Esophagus muscularis mucosa (tissue), 4 donors: ENCODE results near the gene RAD51C. TPM values are rescaled to one million over a fixed set of nuclear protein-coding genes. Genes with fewer than 3 reads are reported as not detected.

ENCODE experiments used
- DNase-seq: peaks from one replicate; pipeline ENCODE4 v3.0.0-alpha.2; 2017; ENCODE audit errors: extremely low spot score
- H3K27ac ChIP-seq, 4 donors: fragments of 200-600 bp; sonication (generic); replicated peaks in 1 of 4; 1 replicate in 3 of 4; 2 replicates in 1 of 4; pipeline ENCODE4 v1.5.1; 2016 to 2019; ENCODE audit warnings: mild to moderate bottlenecking in 1 of 4
- H3K27me3 ChIP-seq, 4 donors: fragments of 200-600 bp; sonication (generic); one replicate each; pipeline versions ENCODE4 v1.5.1 to v1.6.0; 2016 to 2019
- H3K36me3 ChIP-seq, 4 donors: fragments of 200-600 bp; sonication (generic); one replicate each; pipeline ENCODE4 v1.5.1; 2016 to 2019
- H3K4me1 ChIP-seq, 4 donors: fragments of 200-600 bp; sonication (generic); one replicate each; pipeline ENCODE4 v1.5.1; 2016 to 2019
- H3K4me3 ChIP-seq, 4 donors: fragments of 200-600 bp; sonication (generic); 1 replicate in 2 of 4; 2 replicates in 2 of 4; pipeline ENCODE4 v1.5.1; 2016 to 2019; ENCODE audit warnings: mild to moderate bottlenecking in 4 of 4, moderate library complexity in 1 of 4
- H3K9me3 ChIP-seq, 4 donors: fragments of 200-600 bp; sonication (generic); 1 replicate in 3 of 4; 2 replicates in 1 of 4; pipeline ENCODE4 v1.5.1; 2016 to 2019
- CTCF ChIP-seq, 3 experiments: fragments of 200-600 bp in 2 of 3; fragments of 450-650 bp in 1 of 3; sonication (generic) in 2 of 3; IDR thresholded peaks; one replicate each; pipeline ENCODE4 v1.5.1; 2017 to 2019; ENCODE audit warnings: antibody characterized with exemption in 3 of 3, mild to moderate bottlenecking in 2 of 3, moderate library complexity in 1 of 3
- EP300 ChIP-seq: sonication (generic); formaldehyde crosslinking; IDR thresholded peaks from one replicate; pipeline ENCODE4 v1.6.1; 2017; ENCODE audit warnings: antibody characterized with exemption
- POLR2A ChIP-seq: fragments of 450-650 bp; IDR thresholded peaks from one replicate; pipeline ENCODE4 v1.6.1; 2017; ENCODE audit warnings: antibody characterized with exemption, moderate library complexity, mild to moderate bottlenecking, low read depth
- POLR2AphosphoS5 ChIP-seq, 2 donors: sonication (generic); formaldehyde crosslinking; IDR thresholded peaks; one replicate each; pipeline ENCODE4 v1.6.1; 2017; ENCODE audit warnings: antibody characterized with exemption in 2 of 2
- WGBS: methylation state at CpG from one replicate; pipeline ENCODE4 v1.1.5; 2018; 5-methylcytosine and 5-hydroxymethylcytosine counted together
- intact Hi-C: fragments of 100-400 bp; cut with DNase I; formaldehyde crosslinking; loops from one replicate; pipeline ENCODE4 v1.15.1; 2023
- total RNA-seq, 4 donors: library from RNA; depleted of rRNA; stranded (reverse); fragments of >200 nt; gene quantifications; one replicate each; pipeline versions ENCODE4 v1.1.0 to v1.2.1, GENCODE V29; 2016

RAD51C gene
- total RNA-seq, 4 donors from 2014 or later = 20.1 to 27.0 (median 21.4) TPM

GRCh38 chr17:58728798-58729197 lies 36.4 kb downstream of the RAD51C start:
- Histone ChIP-seq H3K27me3 (no peaks in the 10 kb centered on the region), H3K4me1 (no peaks in the 10 kb centered on the region), H3K36me3 (peaks cover 0 to 58% (median 15%) of the 10 kb centered on the region in 4 donors), H3K9me3 (no peaks in the 10 kb centered on the region), H3K4me3 (no peak overlapping the region), H3K27ac (no peak overlapping the region)
- WGBS = 25% methylated on average over 1 of the region's 1 CpG
- intact Hi-C loops = no loop called here
- no peak for DNase-seq
- TF ChIP-seq EP300 (no peak), POLR2AphosphoS5 (IDR thresholded peaks at IDR 0.05) (no peak), POLR2A (no peak), CTCF (IDR thresholded peaks at IDR 0.05) (no peak)

GRCh38 chr17:58730937-58731336 lies 38.5 kb downstream of the RAD51C start:
- intact Hi-C loops = no loop called here
- Histone ChIP-seq H3K4me1 (no peaks in the 10 kb centered on the region), H3K4me3 (no peak overlapping the region), H3K27ac (no peak overlapping the region), H3K36me3 (peaks cover 0 to 62% (median 17%) of the 10 kb centered on the region in 4 donors), H3K27me3 (no peaks in the 10 kb centered on the region), H3K9me3 (no peaks in the 10 kb centered on the region)
- no peak for TF ChIP-seq EP300
- no peak for TF ChIP-seq POLR2AphosphoS5 (IDR thresholded peaks at IDR 0.05)
- TF ChIP-seq POLR2A = no peak
- no peak for TF ChIP-seq CTCF (IDR thresholded peaks at IDR 0.05)
- no peak for DNase-seq

GRCh38 chr17:58734040-58734439 lies 41.6 kb downstream of the RAD51C start:
- intact Hi-C loops = no loop called here
- Histone ChIP-seq H3K4me1 (no peaks in the 10 kb centered on the region), H3K27ac (no peak overlapping the region), H3K36me3 (peaks cover 0 to 55% (median 14%) of the 10 kb centered on the region in 4 donors), H3K27me3 (no peaks in the 10 kb centered on the region), H3K4me3 (no peak overlapping the region), H3K9me3 (no peaks in the 10 kb centered on the region)
- DNase-seq = no peak
- TF ChIP-seq POLR2A (no peak), CTCF (IDR thresholded peaks at IDR 0.05) (no peak), POLR2AphosphoS5 (IDR thresholded peaks at IDR 0.05) (no peak), EP300 (no peak)
- 95% methylated on average over 3 of the region's 3 CpGs for WGBS

GRCh38 chr17:58734811-58735210 lies 42.4 kb downstream of the RAD51C start:
- Histone ChIP-seq H3K4me3 (no peak overlapping the region), H3K27me3 (no peaks in the 10 kb centered on the region), H3K36me3 (peaks cover 0 to 49% (median 11%) of the 10 kb centered on the region in 4 donors), H3K27ac (no peak overlapping the region), H3K9me3 (no peaks in the 10 kb centered on the region), H3K4me1 (no peaks in the 10 kb centered on the region)
- 90% methylated on average over 3 of the region's 3 CpGs for WGBS
- DNase-seq = no peak
- intact Hi-C loops = no loop called here
- no peak for TF ChIP-seq POLR2AphosphoS5 (IDR thresholded peaks at IDR 0.05)
- TF ChIP-seq CTCF (IDR thresholded peaks at IDR 0.05) = no peak
- TF ChIP-seq POLR2A = no peak
- TF ChIP-seq EP300 = no peak

GRCh38 chr17:58741121-58741625 lies 48.8 kb downstream of the RAD51C start:
- H3K27me3 ChIP-seq = no peaks in the 10 kb centered on the region
- H3K4me3 ChIP-seq = no peak overlapping the region
- H3K27ac ChIP-seq = no peak overlapping the region
- WGBS = 87% methylated on average over 8 of the region's 8 CpGs
- no peaks in the 10 kb centered on the region for H3K4me1 ChIP-seq
- no peak for DNase-seq
- no peak for TF ChIP-seq EP300
- peaks cover 0 to 2% (median 0%) of the 10 kb centered on the region in 4 donors for H3K36me3 ChIP-seq
- intact Hi-C loops = no loop called here
- no peaks in the 10 kb centered on the region for H3K9me3 ChIP-seq
